Suprapubic skin (tissue), 4 donors: ENCODE measurements around the gene KDELR3. TPM values are rescaled to one million over a fixed set of nuclear protein-coding genes. Genes with fewer than 3 reads are reported as not detected.

Source experiments
- DNase-seq, 2 donors: peaks; one replicate each; pipeline ENCODE4 v3.0.0-alpha.2; 2019; ENCODE audit warnings: low spot score in 2 of 2
- H3K27ac ChIP-seq: fragments of 200-600 bp; sonication (generic); one replicate; pipeline ENCODE4 v1.5.1; 2019
- H3K27me3 ChIP-seq: fragments of 200-600 bp; sonication (generic); one replicate; pipeline ENCODE4 v1.5.1; 2019
- H3K36me3 ChIP-seq: fragments of 200-600 bp; sonication (generic); one replicate; pipeline ENCODE4 v1.5.1; 2019
- H3K4me1 ChIP-seq: fragments of 200-600 bp; sonication (generic); one replicate; pipeline ENCODE4 v1.5.1; 2019
- H3K4me3 ChIP-seq: fragments of 200-600 bp; sonication (generic); one replicate; pipeline ENCODE4 v1.5.1; 2019; ENCODE audit warnings: mild to moderate bottlenecking
- H3K9me3 ChIP-seq: fragments of 200-600 bp; sonication (generic); one replicate; pipeline ENCODE4 v1.5.1; 2019
- CTCF ChIP-seq, 2 donors: fragments of 200-600 bp in 1 of 2; fragments of 450-650 bp in 1 of 2; sonication (generic) in 1 of 2; IDR thresholded peaks; one replicate each; pipeline ENCODE4 v1.5.1; 2016 to 2019; ENCODE audit warnings: antibody characterized with exemption in 2 of 2, mild to moderate bottlenecking in 1 of 2, moderate library complexity in 1 of 2
- EP300 ChIP-seq: sonication (generic); formaldehyde crosslinking; IDR thresholded peaks from one replicate; pipeline ENCODE4 v1.6.1; 2017; ENCODE audit warnings: antibody characterized with exemption
- POLR2A ChIP-seq, 2 donors: fragments of 450-650 bp; IDR thresholded peaks; one replicate each; pipeline ENCODE4 v1.6.1; 2017; ENCODE audit warnings: antibody characterized with exemption in 2 of 2, mild to moderate bottlenecking in 2 of 2, moderate library complexity in 2 of 2
- POLR2AphosphoS5 ChIP-seq, 3 donors: sonication (generic); formaldehyde crosslinking; IDR thresholded peaks; one replicate each; pipeline ENCODE4 v1.6.1; 2017; ENCODE audit warnings: antibody characterized with exemption in 3 of 3
- WGBS: methylation state at CpG from one replicate; pipeline ENCODE4 v1.1.5; 2018; 5-methylcytosine and 5-hydroxymethylcytosine counted together
- total RNA-seq, 4 donors: library from RNA; depleted of rRNA; stranded (reverse); fragments of >200 nt; gene quantifications; one replicate each; pipeline ENCODE4 v1.1.0, GENCODE V29; 2016

The KDELR3 gene
- total RNA-seq, 4 donors from 2014 or later: 2.8 to 6.7 (median 3.9) TPM

- Histone ChIP-seq H3K9me3 (no peaks in the 10 kb centered on the region), H3K27ac (no peak overlapping the region), H3K4me1 (peaks cover 27% of the 10 kb centered on the region), H3K27me3 (peaks cover 85% of the 10 kb centered on the region), H3K36me3 (no peaks in the 10 kb centered on the region), H3K4me3 (no peak overlapping the region)
- WGBS: 82% methylated on average over 14 of the region's 14 CpGs
- no peak for TF ChIP-seq POLR2AphosphoS5 (IDR thresholded peaks at IDR 0.05)
- TF ChIP-seq CTCF (IDR thresholded peaks at IDR 0.05): no peak
- TF ChIP-seq POLR2A (IDR thresholded peaks at IDR 0.05): no peak
- no peak for TF ChIP-seq EP300
- no peak for DNase-seq
These were observed 10.8 kb upstream of the KDELR3 start for GRCh38 chr22:38456841-38457699.

GRCh38 chr22:38460426-38460840 lies 7.5 kb upstream of the KDELR3 start:
- no peak for DNase-seq
- Histone ChIP-seq H3K4me1 (peaks cover 17% of the 10 kb centered on the region), H3K4me3 (no peak overlapping the region), H3K9me3 (no peaks in the 10 kb centered on the region), H3K27ac (no peak overlapping the region), H3K36me3 (no peaks in the 10 kb centered on the region), H3K27me3 (peaks cover 59% of the 10 kb centered on the region)
- TF ChIP-seq POLR2AphosphoS5 (IDR thresholded peaks at IDR 0.05) (no peak), EP300 (no peak), POLR2A (IDR thresholded peaks at IDR 0.05) (no peak), CTCF (IDR thresholded peaks at IDR 0.05) (no peak)
- 65% methylated on average over 5 of the region's 8 CpGs for WGBS

GRCh38 chr22:38461057-38461413 lies 6.9 kb upstream of the KDELR3 start:
- no peak overlapping the region for H3K4me3 ChIP-seq
- 42% methylated on average over 7 of the region's 9 CpGs for WGBS

GRCh38 chr22:38461414-38462081 lies 6.3 kb upstream of the KDELR3 start:
- Histone ChIP-seq H3K27ac (no peak overlapping the region), H3K36me3 (no peaks in the 10 kb centered on the region), H3K9me3 (no peaks in the 10 kb centered on the region), H3K27me3 (peaks cover 47% of the 10 kb centered on the region), H3K4me3 (peak overlapping the region; percentile 12), H3K4me1 (peaks cover 9% of the 10 kb centered on the region)
- WGBS: 37% methylated on average over 20 of the region's 51 CpGs
- peak in 1 of 2 donors; percentile 80 for DNase-seq
- no peak for TF ChIP-seq CTCF (IDR thresholded peaks at IDR 0.05)
- TF ChIP-seq POLR2AphosphoS5 (IDR thresholded peaks at IDR 0.05): no peak
- no peak for TF ChIP-seq POLR2A (IDR thresholded peaks at IDR 0.05)
- no peak for TF ChIP-seq EP300

More at GRCh38 chr22:38461057-38461413, 6.9 kb upstream of the KDELR3 start:
- Histone ChIP-seq H3K9me3 (no peaks in the 10 kb centered on the region), H3K4me1 (peaks cover 11% of the 10 kb centered on the region), H3K27me3 (peaks cover 53% of the 10 kb centered on the region), H3K36me3 (no peaks in the 10 kb centered on the region), H3K27ac (no peak overlapping the region)
- DNase-seq: no peak
- no peak for TF ChIP-seq POLR2AphosphoS5 (IDR thresholded peaks at IDR 0.05)
- no peak for TF ChIP-seq EP300

GRCh38 chr22:38462960-38463784 lies 4.7 kb upstream of the KDELR3 start:
- DNase-seq: no peak
- Histone ChIP-seq H3K4me3 (no peak overlapping the region), H3K36me3 (no peaks in the 10 kb centered on the region), H3K27me3 (peaks cover 40% of the 10 kb centered on the region), H3K27ac (no peak overlapping the region), H3K4me1 (peaks cover 18% of the 10 kb centered on the region), H3K9me3 (no peaks in the 10 kb centered on the region)
- 61% methylated on average over 27 of the region's 28 CpGs for WGBS
- TF ChIP-seq CTCF (IDR thresholded peaks at IDR 0.05) (no peak), EP300 (no peak), POLR2AphosphoS5 (IDR thresholded peaks at IDR 0.05) (no peak), POLR2A (IDR thresholded peaks at IDR 0.05) (no peak)
